Measurements from ENCODE around the gene SCARF1.

The SCARF1 gene

GRCh38 chr17:1627182-1627981, 18.1 kb downstream of the SCARF1 start:
- no peak for DNase-seq

GRCh38 chr17:1626333-1626732, 19.2 kb downstream of the SCARF1 start:
- DNase-seq = no peak

GRCh38 chr17:1625581-1625980, 20.0 kb downstream of the SCARF1 start:
- no peak for DNase-seq

GRCh38 chr17:1625053-1625452, 20.5 kb downstream of the SCARF1 start:
- no peak for DNase-seq

- DNase-seq = no peak
These were observed 20.9 kb downstream of the SCARF1 start for GRCh38 chr17:1624650-1625049.

GRCh38 chr17:1623057-1623630, 22.4 kb downstream of the SCARF1 start:
- no peak for DNase-seq

- DNase-seq = no peak
These were observed 24.1 kb downstream of the SCARF1 start for GRCh38 chr17:1621273-1621954.

GRCh38 chr17:1620486-1620885, 25.0 kb downstream of the SCARF1 start:
- DNase-seq = no peak

GRCh38 chr17:1617620-1618174, 27.8 kb downstream of the SCARF1 start:
- DNase-seq = no peak

GRCh38 chr17:1616101-1616500, 29.4 kb downstream of the SCARF1 start:
- DNase-seq = no peak

GRCh38 chr17:1612400-1612799, 33.1 kb downstream of the SCARF1 start:
- DNase-seq = no peak

- no peak for DNase-seq
These were observed 33.8 kb downstream of the SCARF1 start for GRCh38 chr17:1611715-1612114.

- no peak for DNase-seq
These were observed 36.9 kb downstream of the SCARF1 start for GRCh38 chr17:1608676-1609075.

- DNase-seq = no peak
These were observed 37.6 kb downstream of the SCARF1 start for GRCh38 chr17:1607971-1608320.

GRCh38 chr17:1606352-1606985, 39.1 kb downstream of the SCARF1 start:
- peak; percentile 65 for DNase-seq

- no peak for DNase-seq
These were observed 39.7 kb downstream of the SCARF1 start for GRCh38 chr17:1605681-1606351.

GRCh38 chr17:1604831-1605528, 40.6 kb downstream of the SCARF1 start:
- DNase-seq = no peak

- no peak for DNase-seq
These were observed 44.0 kb downstream of the SCARF1 start for GRCh38 chr17:1601571-1601970.

GRCh38 chr17:1598399-1599095, 47.0 kb downstream of the SCARF1 start:
- DNase-seq = no peak

- DNase-seq = no peak
These were observed 47.6 kb downstream of the SCARF1 start for GRCh38 chr17:1597861-1598342.

- DNase-seq = no peak
These were observed 52.0 kb downstream of the SCARF1 start for GRCh38 chr17:1593630-1593931.
